8988T (cell line): Measurements from ENCODE around the gene TRAF7.
A peak's percentile ranks its signal among the peaks of the same experiment; 100 is the strongest.
"Not testable (repeated sequence)": the region's sequence is repeated elsewhere in the genome, so short reads cannot be mapped to it uniquely, and the experiment has no call there.

Experiments used
- DNase-seq: peaks from one replicate; pipeline ENCODE4 v3.0.0; 2011

The TRAF7 gene

GRCh38 chr16:2122934-2123683, 32.5 kb upstream of the TRAF7 start:
- not testable (repeated sequence) for DNase-seq

- not testable (repeated sequence) for DNase-seq
Observed at GRCh38 chr16:2123706-2124376, 31.7 kb upstream of the TRAF7 start.

- not testable (repeated sequence) for DNase-seq
Observed at GRCh38 chr16:2124377-2124693, 31.2 kb upstream of the TRAF7 start.

GRCh38 chr16:2124694-2125444, 30.7 kb upstream of the TRAF7 start:
- not testable (repeated sequence) for DNase-seq

- DNase-seq = not testable (repeated sequence)
Observed at GRCh38 chr16:2125609-2126008, 30.0 kb upstream of the TRAF7 start.

- DNase-seq = not testable (repeated sequence)
Observed at GRCh38 chr16:2126161-2126743, 29.3 kb upstream of the TRAF7 start.

GRCh38 chr16:2126928-2127556, 28.5 kb upstream of the TRAF7 start:
- not testable (repeated sequence) for DNase-seq

GRCh38 chr16:2127630-2128280, 27.8 kb upstream of the TRAF7 start:
- not testable (repeated sequence) for DNase-seq

- DNase-seq = not testable (repeated sequence)
Observed at GRCh38 chr16:2129251-2129650, 26.3 kb upstream of the TRAF7 start.

- DNase-seq = not testable (repeated sequence)
Observed at GRCh38 chr16:2129890-2130447, 25.6 kb upstream of the TRAF7 start.

GRCh38 chr16:2133797-2134196, 21.8 kb upstream of the TRAF7 start:
- not testable (repeated sequence) for DNase-seq

- not testable (repeated sequence) for DNase-seq
Observed at GRCh38 chr16:2135071-2135470, 20.5 kb upstream of the TRAF7 start.

GRCh38 chr16:2135770-2136490, 19.7 kb upstream of the TRAF7 start, which contains the start of gene PKD1:
PKD1 (minus strand) TSS chr16:2135898; CDS start chr16:2135689, 209 bp downstream.
- not testable (repeated sequence) for DNase-seq

- DNase-seq = no peak
Observed at GRCh38 chr16:2142942-2143877, 12.4 kb upstream of the TRAF7 start.

- DNase-seq = no peak
Observed at GRCh38 chr16:2143878-2144485, 11.6 kb upstream of the TRAF7 start.

- DNase-seq = no peak
Observed at GRCh38 chr16:2145843-2146242, 9.7 kb upstream of the TRAF7 start.

- no peak for DNase-seq
Observed at GRCh38 chr16:2147378-2147777, 8.2 kb upstream of the TRAF7 start.

GRCh38 chr16:2147981-2148671, 7.5 kb upstream of the TRAF7 start, which contains the start of gene RAB26:
RAB26 (plus strand) TSS chr16:2148625; CDS start chr16:2148784, 159 bp downstream.
- peak; percentile 84 for DNase-seq
